Smooth muscle cell (in vitro differentiated cells): ENCODE measurements around the gene RCOR3. TPM values are rescaled to one million over a fixed set of nuclear protein-coding genes. Genes with fewer than 3 reads are reported as not detected.

Experiments
- DNase-seq: peaks from one replicate; lab custom pipeline; 2025; ENCODE audit not compliant: unreplicated experiment; lab: John Stamatoyannopoulos, UW
- H2AFZ ChIP-seq: fragments of 200-600 bp; sonication (generic); 2 replicates; pipeline ENCODE4 v1.6.0; 2016; ENCODE audit warnings: antibody characterized with exemption, low read depth, mild to moderate bottlenecking
- H3F3A ChIP-seq: fragments of 200-600 bp; sonication (generic); 2 replicates; pipeline ENCODE4 v1.6.0; 2017; ENCODE audit warnings: antibody characterized with exemption, low read depth
- H3K27ac ChIP-seq: fragments of 200-600 bp; sonication (generic); 2 replicates; pipeline ENCODE4 v1.5.1; 2016; ENCODE audit warnings: low read depth, mild to moderate bottlenecking
- H3K27me3 ChIP-seq: fragments of 200-600 bp; sonication (generic); 2 replicates; pipeline ENCODE4 v1.6.1; 2016; ENCODE audit warnings: low read depth, mild to moderate bottlenecking
- H3K36me3 ChIP-seq: fragments of 200-600 bp; sonication (generic); 2 replicates; pipeline ENCODE4 v1.5.1; 2016; ENCODE audit warnings: low read depth
- H3K4me1 ChIP-seq: fragments of 200-600 bp; sonication (generic); 2 replicates; pipeline ENCODE4 v1.5.1; 2016; ENCODE audit warnings: low read depth
- H3K4me2 ChIP-seq: fragments of 200-600 bp; sonication (generic); 2 replicates; pipeline ENCODE4 v1.6.0; 2016; ENCODE audit warnings: mild to moderate bottlenecking
- H3K4me3 ChIP-seq: fragments of 200-600 bp; sonication (generic); 2 replicates; pipeline ENCODE4 v1.5.1; 2016; ENCODE audit warnings: mild to moderate bottlenecking
- H3K79me2 ChIP-seq: fragments of 200-600 bp; sonication (generic); 2 replicates; pipeline ENCODE4 v1.6.0; 2016; ENCODE audit warnings: low read depth, mild to moderate bottlenecking
- H3K9ac ChIP-seq: fragments of 200-600 bp; sonication (generic); 2 replicates; pipeline ENCODE4 v1.6.0; 2016; ENCODE audit warnings: low read depth
- H3K9me3 ChIP-seq: fragments of 200-600 bp; sonication (generic); replicated peaks from 2 replicates; pipeline ENCODE4 v1.5.1; 2016; ENCODE audit warnings: low read depth
- H4K20me1 ChIP-seq: fragments of 200-600 bp; sonication (generic); 2 replicates; pipeline ENCODE4 v1.6.0; 2016; ENCODE audit warnings: low read depth
- WGBS: methylation state at CpG from one replicate; pipeline ENCODE4 v1.1.7; 2016; ENCODE audit warnings: low lambda C conversion rate; 5-methylcytosine and 5-hydroxymethylcytosine counted together
- polyA plus RNA-seq: library from polyadenylated mRNA; unstranded; fragments of >200 nt; fragmentation: Nextera tagmentation; extraction: Ambion mirVana; gene quantifications from 2 replicates; pipeline ENCODE4 v1.2.1, GENCODE V29; 2016
- total RNA-seq: library from RNA; depleted of rRNA; stranded (reverse); fragments of >200 nt; gene quantifications from 2 replicates; pipeline ENCODE4 v1.2.3, GENCODE V29; 2014
- TF ChIP-seq, protein P1 (sequence below): fragments of 200-600 bp; sonication (generic); IDR thresholded peaks from 2 replicates; pipeline ENCODE4 v1.5.1; 2017; ENCODE audit warnings: borderline replicate concordance, mild to moderate bottlenecking, antibody characterized with exemption; ENCODE audit not compliant: insufficient read depth, poor library complexity, severe bottlenecking

The RCOR3 gene
- total and polyA plus RNA-seq, 2 experiments from 2014 or later, result 22.5 to 27.7 TPM

DNA sequence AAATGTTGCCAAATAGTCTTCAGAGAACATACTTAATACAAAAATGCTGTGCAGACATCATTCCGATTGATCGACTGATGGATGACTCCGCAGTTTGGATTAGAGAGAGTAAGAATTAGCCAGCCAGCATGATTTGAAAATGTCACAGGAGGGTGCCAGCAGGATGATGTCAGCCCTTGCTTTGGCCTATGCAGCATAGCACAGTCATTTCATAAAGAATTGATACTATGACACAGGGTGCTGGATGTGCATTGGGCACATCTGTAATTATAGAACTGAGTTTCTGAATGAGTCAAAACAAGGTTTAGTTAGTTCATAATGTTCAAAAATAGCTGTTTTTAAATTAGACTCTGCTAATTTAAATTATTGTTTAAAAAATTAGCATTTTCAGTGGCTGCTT, 45.9 kb downstream of the RCOR3 start:
- H3K4me2 ChIP-seq, result no peak overlapping the region
- H3K36me3 ChIP-seq, result peaks cover 7% of the 10 kb centered on the region
- WGBS, result 96% methylated on average over 3 of the region's 3 CpGs
- no peaks in the 10 kb centered on the region for H3K4me1 ChIP-seq
- no peak overlapping the region for H2AFZ ChIP-seq
- H3K27me3 ChIP-seq, result no peaks in the 10 kb centered on the region
- H3F3A ChIP-seq, result no peaks in the 10 kb centered on the region
- no peak overlapping the region for H3K27ac ChIP-seq
- H3K9ac ChIP-seq, result no peak overlapping the region
- DNase-seq, result no peak
- no peaks in the 10 kb centered on the region for H3K9me3 ChIP-seq
- peaks cover 14% of the 10 kb centered on the region for H4K20me1 ChIP-seq
- no peaks in the 10 kb centered on the region for H3K79me2 ChIP-seq
- no peak overlapping the region for H3K4me3 ChIP-seq
- TF ChIP-seq, protein P1, sequence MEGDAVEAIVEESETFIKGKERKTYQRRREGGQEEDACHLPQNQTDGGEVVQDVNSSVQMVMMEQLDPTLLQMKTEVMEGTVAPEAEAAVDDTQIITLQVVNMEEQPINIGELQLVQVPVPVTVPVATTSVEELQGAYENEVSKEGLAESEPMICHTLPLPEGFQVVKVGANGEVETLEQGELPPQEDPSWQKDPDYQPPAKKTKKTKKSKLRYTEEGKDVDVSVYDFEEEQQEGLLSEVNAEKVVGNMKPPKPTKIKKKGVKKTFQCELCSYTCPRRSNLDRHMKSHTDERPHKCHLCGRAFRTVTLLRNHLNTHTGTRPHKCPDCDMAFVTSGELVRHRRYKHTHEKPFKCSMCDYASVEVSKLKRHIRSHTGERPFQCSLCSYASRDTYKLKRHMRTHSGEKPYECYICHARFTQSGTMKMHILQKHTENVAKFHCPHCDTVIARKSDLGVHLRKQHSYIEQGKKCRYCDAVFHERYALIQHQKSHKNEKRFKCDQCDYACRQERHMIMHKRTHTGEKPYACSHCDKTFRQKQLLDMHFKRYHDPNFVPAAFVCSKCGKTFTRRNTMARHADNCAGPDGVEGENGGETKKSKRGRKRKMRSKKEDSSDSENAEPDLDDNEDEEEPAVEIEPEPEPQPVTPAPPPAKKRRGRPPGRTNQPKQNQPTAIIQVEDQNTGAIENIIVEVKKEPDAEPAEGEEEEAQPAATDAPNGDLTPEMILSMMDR, result no peak

DNA sequence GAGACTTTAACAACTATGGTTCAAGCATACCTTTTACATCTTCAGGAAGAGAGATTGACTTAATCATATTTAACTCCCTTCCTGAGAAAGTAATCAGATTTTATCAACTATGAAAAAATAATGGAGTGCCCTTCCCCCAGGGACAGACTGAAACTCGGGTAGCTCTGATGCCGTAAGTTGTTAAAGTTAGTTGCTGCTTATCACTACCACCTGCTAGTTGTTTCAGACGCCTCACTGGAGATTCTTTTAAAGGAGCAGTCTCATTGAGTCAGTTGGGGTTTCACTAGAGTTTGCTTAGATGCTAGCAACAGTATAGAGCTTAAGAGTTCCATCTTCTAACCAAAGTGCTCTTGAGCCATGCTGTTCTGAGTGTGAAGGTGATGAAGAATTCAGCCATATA, 50.5 kb downstream of the RCOR3 start:
- H3K9ac ChIP-seq, result no peak overlapping the region
- H3F3A ChIP-seq, result no peaks in the 10 kb centered on the region
- peaks cover 7% of the 10 kb centered on the region for H3K36me3 ChIP-seq
- H4K20me1 ChIP-seq, result peaks cover 6% of the 10 kb centered on the region
- no peaks in the 10 kb centered on the region for H3K9me3 ChIP-seq
- WGBS, result 82% methylated on average over 3 of the region's 3 CpGs
- H3K4me3 ChIP-seq, result no peak overlapping the region
- TF ChIP-seq, protein P1, result no peak
- H3K27me3 ChIP-seq, result no peaks in the 10 kb centered on the region
- no peak overlapping the region for H3K27ac ChIP-seq
- no peak overlapping the region for H2AFZ ChIP-seq
- no peak for DNase-seq
- no peak overlapping the region for H3K4me2 ChIP-seq
- H3K4me1 ChIP-seq, result no peaks in the 10 kb centered on the region
- H3K79me2 ChIP-seq, result no peaks in the 10 kb centered on the region

DNA sequence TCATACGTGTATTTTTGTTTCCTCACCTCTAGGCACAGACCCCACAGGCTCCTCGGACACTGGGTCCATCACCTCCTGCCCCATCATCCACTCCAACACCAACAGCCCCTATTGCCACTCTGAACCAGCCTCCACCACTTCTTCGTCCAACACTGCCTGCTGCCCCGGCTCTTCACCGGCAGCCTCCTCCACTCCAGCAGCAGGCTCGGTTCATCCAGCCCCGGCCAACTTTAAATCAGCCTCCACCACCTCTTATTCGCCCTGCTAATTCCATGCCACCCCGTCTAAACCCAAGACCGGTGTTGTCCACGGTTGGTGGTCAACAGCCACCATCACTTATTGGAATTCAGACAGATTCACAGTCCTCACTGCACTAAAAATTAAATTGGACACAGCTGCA, 54.2 kb downstream of the RCOR3 start:
- Histone ChIP-seq H3K9ac (no peak overlapping the region), H3K36me3 (peaks cover 7% of the 10 kb centered on the region)
- DNase-seq, result no peak

More for the DNA sequence above, 54.2 kb downstream of the RCOR3 start:
- Histone ChIP-seq H2AFZ (no peak overlapping the region), H3K27me3 (no peaks in the 10 kb centered on the region), H3F3A (no peaks in the 10 kb centered on the region), H3K4me3 (no peak overlapping the region), H3K27ac (no peak overlapping the region), H4K20me1 (no peaks in the 10 kb centered on the region), H3K4me1 (no peaks in the 10 kb centered on the region), H3K79me2 (no peaks in the 10 kb centered on the region), H3K4me2 (no peak overlapping the region), H3K9me3 (no peaks in the 10 kb centered on the region)
- TF ChIP-seq, protein P1, result no peak
- 97% methylated on average over 11 of the region's 11 CpGs for WGBS
